Smooth muscle cell (in vitro differentiated cells): ENCODE data around the gene TNNC1. TPM values are rescaled to one million over a fixed set of nuclear protein-coding genes. Genes with fewer than 3 reads are reported as not detected.

Experiments used
- DNase-seq: peaks from one replicate; lab custom pipeline; 2025; ENCODE audit not compliant: unreplicated experiment; lab: John Stamatoyannopoulos, UW
- H2AFZ ChIP-seq: fragments of 200-600 bp; sonication (generic); 2 replicates; pipeline ENCODE4 v1.6.0; 2016; ENCODE audit warnings: antibody characterized with exemption, low read depth, mild to moderate bottlenecking
- H3F3A ChIP-seq: fragments of 200-600 bp; sonication (generic); 2 replicates; pipeline ENCODE4 v1.6.0; 2017; ENCODE audit warnings: antibody characterized with exemption, low read depth
- H3K27ac ChIP-seq: fragments of 200-600 bp; sonication (generic); 2 replicates; pipeline ENCODE4 v1.5.1; 2016; ENCODE audit warnings: low read depth, mild to moderate bottlenecking
- H3K27me3 ChIP-seq: fragments of 200-600 bp; sonication (generic); 2 replicates; pipeline ENCODE4 v1.6.1; 2016; ENCODE audit warnings: low read depth, mild to moderate bottlenecking
- H3K36me3 ChIP-seq: fragments of 200-600 bp; sonication (generic); 2 replicates; pipeline ENCODE4 v1.5.1; 2016; ENCODE audit warnings: low read depth
- H3K4me1 ChIP-seq: fragments of 200-600 bp; sonication (generic); 2 replicates; pipeline ENCODE4 v1.5.1; 2016; ENCODE audit warnings: low read depth
- H3K4me2 ChIP-seq: fragments of 200-600 bp; sonication (generic); 2 replicates; pipeline ENCODE4 v1.6.0; 2016; ENCODE audit warnings: mild to moderate bottlenecking
- H3K4me3 ChIP-seq: fragments of 200-600 bp; sonication (generic); 2 replicates; pipeline ENCODE4 v1.5.1; 2016; ENCODE audit warnings: mild to moderate bottlenecking
- H3K79me2 ChIP-seq: fragments of 200-600 bp; sonication (generic); 2 replicates; pipeline ENCODE4 v1.6.0; 2016; ENCODE audit warnings: low read depth, mild to moderate bottlenecking
- H3K9ac ChIP-seq: fragments of 200-600 bp; sonication (generic); 2 replicates; pipeline ENCODE4 v1.6.0; 2016; ENCODE audit warnings: low read depth
- H3K9me3 ChIP-seq: fragments of 200-600 bp; sonication (generic); replicated peaks from 2 replicates; pipeline ENCODE4 v1.5.1; 2016; ENCODE audit warnings: low read depth
- H4K20me1 ChIP-seq: fragments of 200-600 bp; sonication (generic); 2 replicates; pipeline ENCODE4 v1.6.0; 2016; ENCODE audit warnings: low read depth
- WGBS: methylation state at CpG from one replicate; pipeline ENCODE4 v1.1.7; 2016; ENCODE audit warnings: low lambda C conversion rate; 5-methylcytosine and 5-hydroxymethylcytosine counted together
- polyA plus RNA-seq: library from polyadenylated mRNA; unstranded; fragments of >200 nt; fragmentation: Nextera tagmentation; extraction: Ambion mirVana; gene quantifications from 2 replicates; pipeline ENCODE4 v1.2.1, GENCODE V29; 2016
- total RNA-seq: library from RNA; depleted of rRNA; stranded (reverse); fragments of >200 nt; gene quantifications from 2 replicates; pipeline ENCODE4 v1.2.3, GENCODE V29; 2014
- TF ChIP-seq, protein P1 (sequence below): fragments of 200-600 bp; sonication (generic); IDR thresholded peaks from 2 replicates; pipeline ENCODE4 v1.5.1; 2017; ENCODE audit warnings: borderline replicate concordance, mild to moderate bottlenecking, antibody characterized with exemption; ENCODE audit not compliant: insufficient read depth, poor library complexity, severe bottlenecking

Gene TNNC1
- total and polyA plus RNA-seq, 2 experiments from 2014 or later, result 5.1 to 5.9 TPM

GRCh38 chr3:52447512-52448355 lies 6.1 kb downstream of the TNNC1 start:
- Histone ChIP-seq H3K4me2 (no peak overlapping the region), H3K9ac (no peak overlapping the region), H3F3A (no peaks in the 10 kb centered on the region), H3K4me1 (no peaks in the 10 kb centered on the region), H3K36me3 (no peaks in the 10 kb centered on the region), H3K79me2 (no peaks in the 10 kb centered on the region), H3K9me3 (no peaks in the 10 kb centered on the region), H3K27ac (no peak overlapping the region), H3K27me3 (no peaks in the 10 kb centered on the region), H2AFZ (no peak overlapping the region), H4K20me1 (no peaks in the 10 kb centered on the region), H3K4me3 (no peak overlapping the region)
- 89% methylated on average over 11 of the region's 12 CpGs for WGBS
- TF ChIP-seq, protein P1, sequence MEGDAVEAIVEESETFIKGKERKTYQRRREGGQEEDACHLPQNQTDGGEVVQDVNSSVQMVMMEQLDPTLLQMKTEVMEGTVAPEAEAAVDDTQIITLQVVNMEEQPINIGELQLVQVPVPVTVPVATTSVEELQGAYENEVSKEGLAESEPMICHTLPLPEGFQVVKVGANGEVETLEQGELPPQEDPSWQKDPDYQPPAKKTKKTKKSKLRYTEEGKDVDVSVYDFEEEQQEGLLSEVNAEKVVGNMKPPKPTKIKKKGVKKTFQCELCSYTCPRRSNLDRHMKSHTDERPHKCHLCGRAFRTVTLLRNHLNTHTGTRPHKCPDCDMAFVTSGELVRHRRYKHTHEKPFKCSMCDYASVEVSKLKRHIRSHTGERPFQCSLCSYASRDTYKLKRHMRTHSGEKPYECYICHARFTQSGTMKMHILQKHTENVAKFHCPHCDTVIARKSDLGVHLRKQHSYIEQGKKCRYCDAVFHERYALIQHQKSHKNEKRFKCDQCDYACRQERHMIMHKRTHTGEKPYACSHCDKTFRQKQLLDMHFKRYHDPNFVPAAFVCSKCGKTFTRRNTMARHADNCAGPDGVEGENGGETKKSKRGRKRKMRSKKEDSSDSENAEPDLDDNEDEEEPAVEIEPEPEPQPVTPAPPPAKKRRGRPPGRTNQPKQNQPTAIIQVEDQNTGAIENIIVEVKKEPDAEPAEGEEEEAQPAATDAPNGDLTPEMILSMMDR, result no peak
- no peak for DNase-seq

- Histone ChIP-seq H3K4me2 (no peak overlapping the region), H2AFZ (no peak overlapping the region), H3K79me2 (no peaks in the 10 kb centered on the region), H3K36me3 (no peaks in the 10 kb centered on the region), H4K20me1 (no peaks in the 10 kb centered on the region), H3F3A (no peaks in the 10 kb centered on the region), H3K27me3 (no peaks in the 10 kb centered on the region), H3K9ac (no peak overlapping the region), H3K9me3 (no peaks in the 10 kb centered on the region), H3K27ac (no peak overlapping the region), H3K4me3 (no peak overlapping the region), H3K4me1 (no peaks in the 10 kb centered on the region)
- WGBS, result 41% methylated on average over 13 of the region's 13 CpGs
- DNase-seq, result peak; percentile 21
- TF ChIP-seq, protein P1, result peak; percentile 98
These were observed 7.0 kb downstream of the TNNC1 start for GRCh38 chr3:52446631-52447511.

DNA sequence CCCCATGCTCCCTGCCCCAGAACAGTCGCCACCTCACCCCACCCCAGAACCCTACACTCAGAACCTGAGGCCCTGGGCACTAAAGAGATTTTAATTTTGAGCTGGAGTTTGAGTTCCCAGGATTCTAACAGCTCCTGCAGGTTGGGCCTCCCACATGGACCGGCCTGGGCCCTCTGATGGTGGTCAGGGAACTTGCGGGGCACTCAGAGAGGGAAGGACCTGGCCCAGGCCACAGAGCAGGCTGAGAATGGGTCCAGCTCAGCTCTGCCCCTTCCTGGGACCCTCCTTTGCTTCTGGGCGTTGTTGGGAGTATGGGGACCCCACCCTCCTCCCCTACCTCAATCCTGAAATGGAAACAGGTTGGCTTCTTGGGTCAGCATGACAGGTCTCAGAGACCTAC lies 7.8 kb downstream of the TNNC1 start:
- Histone ChIP-seq H3K9ac (no peak overlapping the region), H3K36me3 (no peaks in the 10 kb centered on the region), H3K27ac (no peak overlapping the region), H3K9me3 (no peaks in the 10 kb centered on the region), H3F3A (no peaks in the 10 kb centered on the region), H4K20me1 (no peaks in the 10 kb centered on the region), H3K79me2 (no peaks in the 10 kb centered on the region), H2AFZ (no peak overlapping the region), H3K4me3 (no peak overlapping the region), H3K4me1 (no peaks in the 10 kb centered on the region), H3K4me2 (no peak overlapping the region), H3K27me3 (no peaks in the 10 kb centered on the region)
- DNase-seq, result no peak
- WGBS, result 89% methylated on average over 3 of the region's 4 CpGs
- TF ChIP-seq, protein P1, result no peak
